ENCODE results near the gene SF1. TPM values are rescaled to one million over a fixed set of nuclear protein-coding genes. Genes with fewer than 3 reads are reported as not detected.

The SF1 gene
- total and polyA plus RNA-seq, 12 donors, result 76.2 to 395 (median 213) TPM

DNA sequence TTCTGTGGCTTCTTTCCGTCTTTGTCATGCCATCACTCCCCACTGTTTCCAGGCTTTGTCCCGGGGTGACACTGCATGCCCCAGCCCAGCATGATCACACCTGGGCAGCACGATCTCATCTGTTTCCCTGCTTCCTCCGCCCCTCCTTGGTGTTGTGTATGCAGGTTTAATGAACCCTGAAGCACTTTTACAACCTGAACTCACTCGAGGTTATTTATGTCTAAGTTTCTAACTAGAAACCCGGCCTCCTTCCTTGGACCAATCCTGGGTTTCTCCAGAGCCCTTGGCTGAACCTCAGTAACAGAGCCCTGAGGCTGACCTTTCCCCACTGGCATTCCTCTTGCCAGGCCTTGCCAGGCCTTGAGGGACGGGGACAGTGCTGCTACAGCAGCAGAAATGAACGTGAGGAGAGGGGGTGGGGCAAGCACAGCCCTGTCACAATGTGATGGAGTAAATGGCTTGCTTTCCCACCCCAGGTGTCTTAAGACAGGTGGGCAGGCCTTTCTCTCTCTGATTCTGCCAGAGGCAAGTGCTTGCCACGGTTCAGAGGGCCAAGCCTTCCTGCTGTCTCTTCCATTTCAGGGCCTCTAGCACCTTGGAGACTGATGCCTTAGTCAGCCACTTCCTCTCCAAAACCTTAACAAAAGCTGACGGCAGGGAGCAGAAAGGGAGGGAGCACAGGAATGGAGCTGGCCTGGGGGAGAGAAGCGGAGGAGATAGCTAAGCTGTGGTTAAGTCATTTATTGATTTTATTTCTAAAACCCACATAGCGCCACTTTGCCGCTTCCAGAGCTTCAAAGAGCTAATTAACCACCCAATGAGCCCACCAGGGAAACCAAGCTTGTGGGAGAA lies 15.4 kb downstream of the SF1 start:
- no peak overlapping the region for H3K4me3 ChIP-seq
- no peaks in the 10 kb centered on the region for H3K27me3 ChIP-seq
- peak in 6 of 7 donors; percentile 69 to 86 (median 80) for DNase-seq
- peak overlapping the region; percentile 14 to 87 (median 66) for H3K27ac ChIP-seq
- intact Hi-C loops (cut with DNase I), result no loop called here
- TF ChIP-seq POLR2A (IDR thresholded peaks at IDR 0.05), result no peak
- TF ChIP-seq, protein P1, sequence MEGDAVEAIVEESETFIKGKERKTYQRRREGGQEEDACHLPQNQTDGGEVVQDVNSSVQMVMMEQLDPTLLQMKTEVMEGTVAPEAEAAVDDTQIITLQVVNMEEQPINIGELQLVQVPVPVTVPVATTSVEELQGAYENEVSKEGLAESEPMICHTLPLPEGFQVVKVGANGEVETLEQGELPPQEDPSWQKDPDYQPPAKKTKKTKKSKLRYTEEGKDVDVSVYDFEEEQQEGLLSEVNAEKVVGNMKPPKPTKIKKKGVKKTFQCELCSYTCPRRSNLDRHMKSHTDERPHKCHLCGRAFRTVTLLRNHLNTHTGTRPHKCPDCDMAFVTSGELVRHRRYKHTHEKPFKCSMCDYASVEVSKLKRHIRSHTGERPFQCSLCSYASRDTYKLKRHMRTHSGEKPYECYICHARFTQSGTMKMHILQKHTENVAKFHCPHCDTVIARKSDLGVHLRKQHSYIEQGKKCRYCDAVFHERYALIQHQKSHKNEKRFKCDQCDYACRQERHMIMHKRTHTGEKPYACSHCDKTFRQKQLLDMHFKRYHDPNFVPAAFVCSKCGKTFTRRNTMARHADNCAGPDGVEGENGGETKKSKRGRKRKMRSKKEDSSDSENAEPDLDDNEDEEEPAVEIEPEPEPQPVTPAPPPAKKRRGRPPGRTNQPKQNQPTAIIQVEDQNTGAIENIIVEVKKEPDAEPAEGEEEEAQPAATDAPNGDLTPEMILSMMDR (IDR thresholded peaks at IDR 0.05), result no peak
- peaks cover 0 to 51% of the 10 kb centered on the region in 2 donors for H3K36me3 ChIP-seq (replicated peaks in 1 of 2)
- WGBS, 4 donors, result 31 to 38% (median 35%) methylated on average over 13 of the region's 13 CpGs
- no peaks in the 10 kb centered on the region for H3K9me3 ChIP-seq (replicated peaks in 1 of 3)
- peaks cover 27 to 71% of the 10 kb centered on the region in 2 donors for H3K4me1 ChIP-seq (replicated peaks in 1 of 2)

DNA sequence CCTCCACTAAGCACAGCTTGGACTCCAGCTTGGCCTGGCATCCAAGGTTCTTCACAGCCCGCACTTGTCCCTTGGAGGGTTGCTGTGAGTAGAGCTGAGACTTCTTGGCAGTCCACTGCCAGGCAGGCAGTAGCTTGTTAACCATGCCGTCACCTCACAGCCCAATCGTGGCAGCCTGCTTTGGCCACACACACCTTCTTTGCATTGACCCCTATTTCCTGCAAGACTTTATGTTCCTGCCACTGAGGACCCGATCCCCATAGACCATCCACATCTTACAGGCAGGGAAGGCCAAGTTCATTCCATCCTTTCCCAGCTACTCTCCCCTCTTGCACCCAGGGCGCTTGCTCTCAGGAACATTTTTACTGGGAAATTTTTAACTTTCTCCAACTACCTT lies 16.1 kb downstream of the SF1 start:
- Histone ChIP-seq H3K36me3 (replicated peaks in 1 of 2) (peaks cover 0 to 45% of the 10 kb centered on the region in 2 donors), H3K4me3 (no peak overlapping the region), H3K27me3 (no peaks in the 10 kb centered on the region), H3K9me3 (replicated peaks in 1 of 3) (no peaks in the 10 kb centered on the region), H3K27ac (peak overlapping the region; percentile 14 to 87 (median 66)), H3K4me1 (replicated peaks in 1 of 2) (peaks cover 27 to 64% of the 10 kb centered on the region in 2 donors)
- 51 to 57% (median 54%) methylated on average over 5 of the region's 5 CpGs for WGBS, 4 donors
- DNase-seq, result peak in 1 of 7 donors; percentile 33
- intact Hi-C loops (cut with DNase I), result no loop called here
- TF ChIP-seq POLR2A (IDR thresholded peaks at IDR 0.05), result no peak
- TF ChIP-seq, protein P1 (IDR thresholded peaks at IDR 0.05), result no peak

DNA sequence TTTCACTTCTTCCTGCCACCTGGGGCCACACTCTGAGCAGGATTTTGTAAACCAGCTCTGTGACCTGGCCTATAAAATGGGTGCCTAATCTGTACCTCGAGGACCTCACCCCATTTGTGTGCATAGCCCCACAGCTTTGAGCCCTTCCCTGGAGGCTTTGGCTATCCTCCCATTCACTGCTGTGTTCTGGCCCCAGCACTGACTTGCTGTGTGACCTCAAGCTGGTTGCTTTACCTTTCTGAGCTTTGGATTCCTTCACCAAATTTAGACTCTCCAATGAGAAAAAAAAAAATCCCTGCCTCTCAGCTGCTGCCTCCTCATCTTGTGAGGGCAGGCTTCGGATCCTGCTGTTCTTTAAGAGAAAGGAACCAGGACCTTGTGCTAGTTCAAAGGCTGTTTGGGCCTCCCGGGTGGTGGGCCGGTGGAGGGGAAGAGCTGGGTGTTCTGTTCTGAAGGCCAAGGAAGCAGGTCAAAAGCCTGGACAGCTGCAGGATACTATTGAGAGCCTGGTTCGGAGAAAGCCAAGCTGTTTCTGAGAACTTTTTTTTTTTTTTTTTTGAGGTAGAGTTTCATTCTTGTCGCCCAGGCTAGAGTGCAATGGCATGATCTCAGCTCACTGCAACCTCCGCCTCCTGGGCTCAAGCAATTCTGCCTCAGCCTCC lies 17.5 kb downstream of the SF1 start:
- no peak for TF ChIP-seq POLR2A (IDR thresholded peaks at IDR 0.05)
- TF ChIP-seq, protein P1 (IDR thresholded peaks at IDR 0.05), result no peak

More for the DNA sequence above, 17.5 kb downstream of the SF1 start:
- peak overlapping the region in 2 of 5 donors; percentile 56 to 87 for H3K27ac ChIP-seq
- no peaks in the 10 kb centered on the region for H3K27me3 ChIP-seq
- H3K9me3 ChIP-seq (replicated peaks in 1 of 3), result no peaks in the 10 kb centered on the region
- H3K4me1 ChIP-seq (replicated peaks in 1 of 2), result peaks cover 27 to 61% of the 10 kb centered on the region in 2 donors
- H3K4me3 ChIP-seq, result no peak overlapping the region
- DNase-seq, result peak in 1 of 7 donors; percentile 19
- intact Hi-C loops (cut with DNase I), result no loop called here
- H3K36me3 ChIP-seq (replicated peaks in 1 of 2), result peaks cover 0 to 31% of the 10 kb centered on the region in 2 donors
- 39 to 56% (median 54%) methylated on average over 7 of the region's 7 CpGs for WGBS, 4 donors

Data from adrenal gland (tissue), 12 donors.